ENCODE measurements around the gene ZNHIT3.
"Not testable (repeated sequence)": the region's sequence is repeated elsewhere in the genome, so short reads cannot be mapped to it uniquely, and the experiment has no call there.

The ZNHIT3 gene

GRCh38 chr17:36486204-36487194 is at the start of gene ZNHIT3:
TSS of gene ZNHIT3 (plus strand) at chr17:36486681. CDS start at chr17:36486700, 19 bp downstream.
- peak; percentile 79 to 82 for DNase-seq (ENCODE audit: low read depth in 1 of 2, low spot score in 1 of 2)

- not testable (repeated sequence) for DNase-seq (ENCODE audit: low read depth in 1 of 2, low spot score in 1 of 2)
These were observed 44.7 kb upstream of the ZNHIT3 start for GRCh38 chr17:36441792-36442191.

GRCh38 chr17:36443777-36444176 is 42.7 kb upstream of the ZNHIT3 start:
- DNase-seq (ENCODE audit: low read depth in 1 of 2, low spot score in 1 of 2), result no peak

- not testable (repeated sequence) for DNase-seq (ENCODE audit: low read depth in 1 of 2, low spot score in 1 of 2)
These were observed 36.5 kb upstream of the ZNHIT3 start for GRCh38 chr17:36449997-36450396.

GRCh38 chr17:36452888-36453287 is 33.6 kb upstream of the ZNHIT3 start:
- DNase-seq (ENCODE audit: low read depth in 1 of 2, low spot score in 1 of 2), result not testable (repeated sequence)

- DNase-seq (ENCODE audit: low read depth in 1 of 2, low spot score in 1 of 2), result not testable (repeated sequence)
These were observed 28.8 kb upstream of the ZNHIT3 start for GRCh38 chr17:36457701-36458100.

GRCh38 chr17:36459045-36459444 is 27.4 kb upstream of the ZNHIT3 start:
- DNase-seq (ENCODE audit: low read depth in 1 of 2, low spot score in 1 of 2), result no peak

GRCh38 chr17:36459601-36460000 is 26.9 kb upstream of the ZNHIT3 start:
- DNase-seq (ENCODE audit: low read depth in 1 of 2, low spot score in 1 of 2), result no peak

GRCh38 chr17:36460265-36460937 is 26.1 kb upstream of the ZNHIT3 start:
- no peak for DNase-seq (ENCODE audit: low read depth in 1 of 2, low spot score in 1 of 2)

GRCh38 chr17:36461330-36462110 is 25.0 kb upstream of the ZNHIT3 start:
- no peak for DNase-seq (ENCODE audit: low read depth in 1 of 2, low spot score in 1 of 2)

GRCh38 chr17:36463916-36464764 is 22.3 kb upstream of the ZNHIT3 start:
- DNase-seq (ENCODE audit: low read depth in 1 of 2, low spot score in 1 of 2), result peak in 1 of 2 donors; percentile 26

- DNase-seq (ENCODE audit: low read depth in 1 of 2, low spot score in 1 of 2), result no peak
These were observed 21.8 kb upstream of the ZNHIT3 start for GRCh38 chr17:36464765-36465088.

GRCh38 chr17:36468903-36469635 is 17.4 kb upstream of the ZNHIT3 start:
- no peak for DNase-seq (ENCODE audit: low read depth in 1 of 2, low spot score in 1 of 2)

GRCh38 chr17:36469733-36470132 is 16.7 kb upstream of the ZNHIT3 start:
- DNase-seq (ENCODE audit: low read depth in 1 of 2, low spot score in 1 of 2), result no peak

GRCh38 chr17:36470499-36470898 is 16.0 kb upstream of the ZNHIT3 start:
- no peak for DNase-seq (ENCODE audit: low read depth in 1 of 2, low spot score in 1 of 2)

- no peak for DNase-seq (ENCODE audit: low read depth in 1 of 2, low spot score in 1 of 2)
These were observed 11.9 kb upstream of the ZNHIT3 start for GRCh38 chr17:36474571-36474970.

- no peak for DNase-seq (ENCODE audit: low read depth in 1 of 2, low spot score in 1 of 2)
These were observed 11.0 kb upstream of the ZNHIT3 start for GRCh38 chr17:36475346-36475970.

GRCh38 chr17:36481829-36482228 is 4.7 kb upstream of the ZNHIT3 start:
- DNase-seq (ENCODE audit: low read depth in 1 of 2, low spot score in 1 of 2), result no peak

Measured in stimulated activated CD4-positive, alpha-beta T cell treated with anti-CD3 and anti-CD28 coated beads, Interleukin-15, amount 100 ng/mL, for 1 hour (primary cell).